Keratinocyte (primary cell): ENCODE data around the gene CACNG5. TPM values are rescaled to one million over a fixed set of nuclear protein-coding genes. Genes with fewer than 3 reads are reported as not detected.

Experiments
- DNase-seq: peaks from one replicate; pipeline ENCODE4 v3.0.0-alpha.2; 2011; ENCODE audit warnings: low read depth, missing footprints, low spot score
- FAIRE-seq: peaks from 2 replicates; lab custom pipeline; 2011; peaks lifted over from hg19 to GRCh38; lab: Jason Lieb, UNC
- H2AFZ ChIP-seq: 2 replicates; pipeline ENCODE4 v1.6.0; 2012; ENCODE audit warnings: low read length, control low read depth, inconsistent platforms; ENCODE audit not compliant: control insufficient read depth
- H3K27ac ChIP-seq: 2 replicates; pipeline ENCODE4 v1.5.1; 2011; ENCODE audit warnings: low read length; ENCODE audit not compliant: control insufficient read depth, insufficient read depth
- H3K27me3 ChIP-seq: 3 replicates; pipeline ENCODE4 v1.6.0; 2011; ENCODE audit warnings: low read length; ENCODE audit not compliant: control insufficient read depth, insufficient read depth; ENCODE audit errors: extremely low read depth
- H3K36me3 ChIP-seq, 2 experiments: 2 replicates in 1 of 2; 3 replicates in 1 of 2; pipeline ENCODE4 v1.5.1; 2011; ENCODE audit warnings: low read length in 2 of 2, mild to moderate bottlenecking in 1 of 2; ENCODE audit not compliant: control insufficient read depth in 2 of 2, insufficient read depth in 2 of 2; ENCODE audit errors: extremely low read depth in 1 of 2
- H3K4me1 ChIP-seq: 3 replicates; pipeline ENCODE4 v1.5.1; 2011; ENCODE audit warnings: low read length; ENCODE audit not compliant: control insufficient read depth, insufficient read depth; ENCODE audit errors: extremely low read depth
- H3K4me2 ChIP-seq: 3 replicates; pipeline ENCODE4 v1.6.0; 2011; ENCODE audit warnings: low read depth, low read length; ENCODE audit not compliant: control insufficient read depth, insufficient read depth; ENCODE audit errors: extremely low read depth
- H3K4me3 ChIP-seq, 3 experiments: fragments of 200-600 bp in 1 of 3; sonication (generic) in 1 of 3; 2 replicates in 2 of 3; 3 replicates in 1 of 3; pipeline ENCODE4 v1.5.1; 2011 to 2016; ENCODE audit warnings: low read length in 3 of 3, mild to moderate bottlenecking in 3 of 3, control low read depth in 2 of 3, inconsistent platforms in 1 of 3, low read depth in 1 of 3, mixed read lengths in 1 of 3, mixed run types in 1 of 3, moderate library complexity in 1 of 3; ENCODE audit not compliant: control insufficient read depth in 2 of 3, insufficient read depth in 2 of 3; ENCODE audit errors: extremely low read depth in 1 of 3
- H3K79me2 ChIP-seq: 2 replicates; pipeline ENCODE4 v1.6.0; 2012; ENCODE audit warnings: low read length; ENCODE audit not compliant: control insufficient read depth, insufficient read depth
- H3K9ac ChIP-seq: 3 replicates; pipeline ENCODE4 v1.6.0; 2011; ENCODE audit warnings: low read length; ENCODE audit not compliant: control insufficient read depth, insufficient read depth; ENCODE audit errors: extremely low read depth
- H3K9me1 ChIP-seq: 3 replicates; pipeline ENCODE4 v1.6.0; 2011; ENCODE audit warnings: low read length; ENCODE audit not compliant: control insufficient read depth, insufficient read depth; ENCODE audit errors: extremely low read depth
- H3K9me3 ChIP-seq: 2 replicates; pipeline ENCODE4 v1.5.1; 2012; ENCODE audit warnings: low read depth, low read length; ENCODE audit not compliant: control insufficient read depth
- H4K20me1 ChIP-seq: 3 replicates; pipeline ENCODE4 v1.6.0; 2011; ENCODE audit warnings: low read length; ENCODE audit not compliant: control insufficient read depth, insufficient read depth; ENCODE audit errors: extremely low read depth
- CTCF ChIP-seq, 3 experiments: IDR thresholded peaks in 1 of 3; conservative IDR thresholded peaks in 1 of 3; optimal IDR thresholded peaks in 1 of 3; 2 replicates in 2 of 3; 3 replicates in 1 of 3; pipeline versions ENCODE3 to v1.5.1; 2011; ENCODE audit warnings: low read length in 3 of 3, mild to moderate bottlenecking in 3 of 3, moderate library complexity in 2 of 3, control low read depth in 1 of 3, inconsistent platforms in 1 of 3; ENCODE audit not compliant: insufficient read depth in 2 of 3; ENCODE audit errors: extremely low read depth in 1 of 3
- EZH2 ChIP-seq: IDR thresholded peaks from one replicate; pipeline ENCODE4 v1.6.1; 2012; ENCODE audit warnings: inconsistent platforms, mild to moderate bottlenecking, low read length, moderate library complexity
- dilution Hi-C: fragments of 300-500 bp; cut with MboI; formaldehyde crosslinking; loops from one replicate; pipeline ENCODE4 v1.7.0; 2020; ENCODE audit warnings: low sequenced_read_pairs; ENCODE audit not compliant: extremely low pct_ligation_motif_present
- polyA plus RNA-seq, 5 experiments: library from polyadenylated mRNA; depleted of rRNA in 3 of 5; stranded (reverse) in 3 of 5; stranded (forward) in 1 of 5; unstranded in 1 of 5; fragments of >200 nt; gene quantifications; 1 replicate in 1 of 5; 2 replicates in 3 of 5; 3 replicates in 1 of 5; pipeline versions ENCODE4 v1.2.1 to v1.2.3, GENCODE V29; 2011 to 2012; ENCODE audit warnings: missing spikeins in 2 of 5, low read depth in 1 of 5, low replicate concordance in 1 of 5

Gene CACNG5
- polyA plus RNA-seq, 1 donor (not counting 4 experiments of a cell fraction or from before 2014, with no cell fraction given): not detected

- Histone ChIP-seq H2AFZ (no peak overlapping the region), H3K9me3 (no peaks in the 10 kb centered on the region), H3K79me2 (no peaks in the 10 kb centered on the region), H3K9me1 (no peaks in the 10 kb centered on the region), H3K27ac (no peak overlapping the region), H3K4me3 (no peak overlapping the region), H3K27me3 (no peaks in the 10 kb centered on the region), H3K9ac (no peak overlapping the region), H3K4me2 (no peak overlapping the region), H4K20me1 (no peaks in the 10 kb centered on the region), H3K36me3 (no peaks in the 10 kb centered on the region), H3K4me1 (peaks cover 11% of the 10 kb centered on the region)
- DNase-seq (no peak), FAIRE-seq (no peak)
- TF ChIP-seq CTCF (optimal IDR thresholded peaks at IDR 0.05 in 1 of 3, IDR thresholded peaks at IDR 0.05 in 1 of 3, conservative IDR thresholded peaks at IDR 0.05 in 1 of 3; ENCODE audit: extremely low read depth in 1 of 3, insufficient read depth in 2 of 3, low read length in 3 of 3) (no peak), EZH2 (no peak)
- dilution Hi-C loops: no loop called here
Observed at GRCh38 chr17:66910651-66911285, 75.9 kb downstream of the CACNG5 start.

DNA sequence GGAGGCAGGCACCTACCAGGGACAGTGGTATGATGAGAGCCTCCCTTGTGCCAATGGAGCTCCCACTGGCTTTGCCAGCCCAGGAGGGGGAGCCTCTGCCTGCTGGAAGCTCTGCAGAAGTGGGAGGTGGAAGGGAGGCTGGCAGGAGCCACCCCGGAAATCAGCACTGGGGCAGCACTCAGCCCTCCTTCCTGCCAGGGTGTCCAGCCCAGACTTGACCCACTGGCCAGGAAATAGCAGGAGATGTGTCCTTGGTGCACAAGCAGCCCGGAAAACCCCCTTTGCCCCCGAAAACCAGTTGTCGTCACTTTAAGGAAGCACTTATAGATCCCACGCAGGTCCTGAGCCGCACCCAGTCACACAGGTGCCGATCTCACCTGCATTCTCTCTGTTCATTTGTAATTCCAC lies 80.3 kb downstream of the CACNG5 start:
- Histone ChIP-seq H3K27ac (no peak overlapping the region), H3K9ac (no peak overlapping the region), H3K79me2 (no peaks in the 10 kb centered on the region), H3K9me3 (no peaks in the 10 kb centered on the region), H3K9me1 (no peaks in the 10 kb centered on the region), H3K27me3 (peaks cover 2% of the 10 kb centered on the region), H2AFZ (peak overlapping the region; percentile 88), H4K20me1 (no peaks in the 10 kb centered on the region), H3K4me2 (peak overlapping the region; percentile 69), H3K4me1 (peaks cover 8% of the 10 kb centered on the region), H3K4me3 (peak overlapping the region in 2 of 3 experiments; percentile 8 to 23), H3K36me3 (no peaks in the 10 kb centered on the region)
- FAIRE-seq: no peak
- dilution Hi-C loops: no loop called here
- DNase-seq: no peak
- TF ChIP-seq EZH2 (no peak), CTCF (optimal IDR thresholded peaks at IDR 0.05 in 1 of 3, IDR thresholded peaks at IDR 0.05 in 1 of 3, conservative IDR thresholded peaks at IDR 0.05 in 1 of 3; ENCODE audit: extremely low read depth in 1 of 3, insufficient read depth in 2 of 3, low read length in 3 of 3) (peak; percentile 71 to 86 (median 85))
